Anterior cingulate cortex (tissue), 58 donors: ENCODE data around the gene RPL10.
"Not testable (repeated sequence)": the region's sequence is repeated elsewhere in the genome, so short reads cannot be mapped to it uniquely, and the experiment has no call there.

Experiments used
- DNase-seq, 58 donors: peaks; one replicate each; lab custom pipeline; 2025; lab: John Stamatoyannopoulos, UW

Gene RPL10

DNA sequence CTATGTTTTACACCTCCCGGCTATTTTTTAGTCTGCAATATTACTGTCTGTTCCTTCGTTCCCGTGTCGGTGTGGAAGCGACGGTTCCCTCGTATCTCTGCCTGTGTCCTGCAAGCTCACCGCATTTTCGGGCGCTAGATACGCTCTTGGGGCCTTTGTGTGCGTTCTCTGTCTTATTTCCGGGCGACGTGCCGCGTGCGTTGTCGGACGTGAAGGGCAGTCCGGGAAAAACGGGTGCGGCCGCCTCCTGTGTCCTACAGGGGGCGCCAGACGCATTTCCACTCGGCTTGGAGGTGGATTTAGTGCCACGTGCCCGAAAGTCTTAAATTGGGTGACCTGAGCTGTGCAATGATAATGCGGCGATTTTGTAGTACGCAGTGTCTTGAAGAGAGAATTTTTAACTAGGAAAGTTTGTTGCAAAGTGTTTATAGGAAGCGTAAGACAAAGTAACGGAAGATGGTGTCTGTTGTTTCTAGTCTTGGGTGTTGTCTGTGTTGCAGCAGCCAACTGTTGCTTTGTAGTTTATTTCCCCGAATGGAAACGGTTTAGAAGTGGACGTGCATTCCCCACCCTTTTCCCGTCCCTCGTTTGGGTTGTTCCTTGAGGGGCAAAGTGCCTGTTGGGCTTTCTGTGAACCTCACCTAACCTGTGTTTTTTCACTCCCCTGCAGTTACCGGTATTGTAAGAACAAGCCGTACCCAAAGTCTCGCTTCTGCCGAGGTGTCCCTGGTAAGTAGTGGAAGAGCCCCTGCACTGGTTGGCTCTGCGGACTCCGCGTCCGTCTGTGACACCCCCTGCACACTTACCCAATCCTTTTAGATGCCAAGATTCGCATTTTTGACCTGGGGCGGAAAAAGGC lies 720 bp downstream of the RPL10 start:
- DNase-seq, result peak in 53 of 58 donors; percentile 3 to 82 (median 59)

DNA sequence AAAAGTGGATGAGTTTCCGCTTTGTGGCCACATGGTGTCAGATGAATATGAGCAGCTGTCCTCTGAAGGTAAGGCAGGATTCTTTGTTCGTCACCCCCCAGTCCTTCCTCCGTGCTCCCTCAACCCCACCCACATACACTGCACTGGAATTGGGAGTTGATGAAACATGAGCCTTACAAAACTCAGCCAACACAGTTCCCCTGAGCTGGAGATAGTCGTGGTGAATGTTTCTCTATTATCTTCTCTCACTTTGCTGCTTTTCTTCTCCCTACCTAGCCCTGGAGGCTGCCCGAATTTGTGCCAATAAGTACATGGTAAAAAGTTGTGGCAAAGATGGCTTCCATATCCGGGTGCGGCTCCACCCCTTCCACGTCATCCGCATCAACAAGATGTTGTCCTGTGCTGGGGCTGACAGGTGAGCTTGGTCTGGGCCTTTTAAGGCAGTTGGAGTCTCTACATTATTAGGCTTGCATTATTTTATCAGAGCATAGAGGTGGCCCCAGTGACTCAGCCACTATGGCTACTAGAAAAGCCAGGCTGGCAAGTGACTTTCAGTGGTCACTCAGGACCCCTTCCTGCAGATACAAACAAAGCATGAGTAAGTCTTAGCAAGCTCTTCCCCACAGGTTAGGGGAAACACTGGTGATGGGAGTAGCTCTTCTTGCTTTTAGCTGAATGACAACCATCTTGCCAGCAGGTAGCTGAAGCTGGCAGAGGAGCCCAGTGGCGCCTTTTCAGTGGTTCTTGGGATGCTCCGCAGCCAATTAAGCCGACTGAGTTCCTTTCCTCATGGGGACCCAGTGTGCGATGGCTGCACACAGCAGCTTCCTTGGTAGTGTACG lies 1.6 kb downstream of the RPL10 start:
- DNase-seq, result no peak

DNA sequence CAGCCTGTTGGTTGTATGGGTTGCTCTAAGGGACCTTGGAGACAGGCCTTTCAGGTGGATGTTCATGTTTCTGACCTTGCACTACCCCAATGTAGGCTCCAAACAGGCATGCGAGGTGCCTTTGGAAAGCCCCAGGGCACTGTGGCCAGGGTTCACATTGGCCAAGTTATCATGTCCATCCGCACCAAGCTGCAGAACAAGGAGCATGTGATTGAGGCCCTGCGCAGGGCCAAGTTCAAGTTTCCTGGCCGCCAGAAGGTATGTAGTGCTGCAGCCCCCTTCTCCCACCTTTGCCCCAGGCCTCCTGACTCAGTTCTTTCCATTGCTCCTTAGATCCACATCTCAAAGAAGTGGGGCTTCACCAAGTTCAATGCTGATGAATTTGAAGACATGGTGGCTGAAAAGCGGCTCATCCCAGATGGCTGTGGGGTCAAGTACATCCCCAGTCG lies 2.2 kb downstream of the RPL10 start:
- not testable (repeated sequence) for DNase-seq

DNA sequence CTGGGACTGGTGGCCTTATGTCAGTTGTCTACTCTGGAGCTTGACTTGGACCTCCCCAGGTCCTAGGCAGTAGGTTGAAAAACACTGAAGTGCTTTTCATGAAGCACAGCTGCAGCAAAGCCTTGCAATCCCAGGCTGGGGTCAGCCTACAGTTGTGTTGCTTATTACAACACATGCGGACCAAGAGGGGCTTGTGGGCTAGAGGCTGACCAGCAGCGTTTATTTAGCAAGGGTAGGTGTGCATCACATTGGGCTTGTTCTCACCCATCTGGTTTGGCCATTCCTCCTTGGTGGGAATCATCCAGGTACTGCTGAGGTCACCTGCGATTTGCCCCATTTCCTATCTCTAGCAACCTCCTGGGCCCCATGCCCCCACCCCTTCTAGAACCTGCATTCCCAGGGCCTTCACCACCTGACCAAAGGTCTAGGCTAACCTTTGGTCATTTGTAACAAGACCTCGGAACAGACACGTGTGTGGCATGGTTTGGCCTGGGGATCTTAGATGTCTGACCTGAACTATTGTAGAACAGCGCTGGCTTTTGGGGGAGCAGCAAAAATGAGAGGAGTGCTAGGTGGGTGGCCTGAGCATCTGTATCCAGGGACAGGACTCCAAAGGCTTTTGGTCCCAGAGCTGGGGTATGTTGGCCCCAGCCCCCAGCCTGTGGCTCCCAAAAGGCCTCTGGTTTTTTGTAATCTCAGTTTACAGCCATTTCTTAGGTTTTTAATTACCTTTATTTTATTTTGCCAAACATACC lies 3.0 kb downstream of the RPL10 start:
- DNase-seq, result no peak

DNA sequence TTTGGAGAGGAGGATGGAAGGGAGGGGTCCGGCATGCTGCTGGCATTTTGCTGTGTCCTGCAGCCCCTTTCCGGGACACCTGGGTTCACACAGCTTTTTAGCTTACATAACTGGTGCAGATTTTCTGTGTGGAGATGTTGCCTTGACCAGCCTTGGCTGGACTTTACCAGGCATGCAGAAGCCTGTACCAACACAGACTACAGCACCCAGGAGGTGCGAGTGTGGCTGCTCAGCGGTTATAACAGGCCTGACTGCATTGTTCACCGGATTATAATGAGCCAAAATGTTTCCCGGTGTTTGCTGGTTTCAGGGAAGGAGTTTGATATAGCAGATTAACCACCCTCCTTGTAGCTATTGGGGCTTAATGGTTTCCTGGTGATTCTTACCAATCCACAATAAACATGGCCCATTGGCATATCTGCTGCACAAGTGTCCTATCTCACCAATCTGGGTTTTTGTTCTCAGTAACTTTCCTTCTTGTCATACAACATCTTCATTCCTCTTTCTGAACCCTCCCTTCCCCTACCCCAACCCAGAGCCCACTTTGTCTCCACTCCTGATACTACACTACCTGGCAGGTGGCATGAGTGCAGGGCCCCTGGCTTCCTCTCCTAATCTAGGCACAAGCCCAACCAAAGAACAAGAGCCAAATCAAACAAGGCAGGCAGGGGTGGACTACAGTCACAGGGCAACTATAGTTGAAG lies 3.9 kb downstream of the RPL10 start:
- no peak for DNase-seq

DNA sequence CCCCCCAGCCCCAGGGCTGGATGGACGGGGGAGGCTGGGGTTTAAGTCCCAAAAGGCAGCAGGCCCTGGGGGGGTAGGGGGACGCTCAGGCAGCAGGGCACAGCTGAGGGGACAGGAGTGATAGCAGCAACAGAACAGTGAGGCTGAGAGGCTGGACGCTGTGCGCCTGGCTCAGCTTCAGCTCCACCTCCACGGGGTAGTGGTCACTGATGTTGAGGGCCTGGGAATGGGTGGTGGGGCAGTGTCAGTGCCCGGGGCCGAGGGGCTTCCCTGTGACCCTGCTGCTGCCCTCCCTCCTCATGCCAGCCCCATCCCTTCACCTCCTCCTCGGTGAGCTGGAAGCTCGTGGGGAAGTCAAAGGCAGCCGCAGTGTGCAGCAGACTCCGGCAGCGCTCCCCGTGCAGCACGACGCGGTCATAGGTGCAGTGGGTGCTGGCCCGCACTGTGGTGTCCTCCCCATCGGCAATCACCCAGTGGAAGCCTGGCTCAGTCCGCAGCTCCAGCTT lies 4.5 kb downstream of the RPL10 start:
- no peak for DNase-seq

DNA sequence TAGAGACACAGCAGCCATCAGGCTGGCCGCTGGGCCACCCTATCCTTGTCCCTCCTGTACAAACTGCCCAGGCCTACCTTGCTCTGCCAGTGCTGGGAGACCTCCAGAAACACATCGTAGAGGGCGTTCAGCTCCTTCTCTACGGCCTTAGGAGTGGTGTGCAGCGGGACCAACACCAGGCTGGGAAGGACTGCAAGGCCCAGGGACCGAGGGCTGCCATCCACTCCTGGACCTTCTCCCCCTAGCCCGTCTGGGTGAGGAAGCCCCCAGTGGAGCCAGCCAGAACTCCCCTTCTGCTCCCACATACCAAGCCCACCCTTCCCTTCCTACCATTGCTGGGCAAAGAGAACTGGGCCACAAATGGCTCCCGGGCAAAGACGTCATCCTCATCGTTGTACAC lies 5.0 kb downstream of the RPL10 start:
- DNase-seq, result no peak

DNA sequence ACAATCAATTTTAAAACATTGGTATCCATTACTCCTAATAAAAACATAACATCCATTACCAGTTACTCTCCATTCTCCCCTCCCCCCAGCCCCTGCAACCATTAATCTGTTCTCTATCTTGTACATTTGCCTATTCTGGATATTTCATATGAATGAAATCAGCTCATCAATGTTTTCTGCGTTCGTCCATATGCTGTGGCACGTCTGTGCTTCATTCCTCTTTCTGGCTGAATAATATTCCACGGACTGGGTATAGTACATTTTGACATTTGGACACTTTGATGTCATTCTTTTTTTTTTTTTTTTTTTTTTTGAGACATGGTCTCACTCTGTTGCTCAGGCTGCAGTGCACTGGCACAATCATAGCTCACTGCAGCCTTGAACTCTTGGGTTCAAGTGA lies 5.7 kb downstream of the RPL10 start:
- no peak for DNase-seq

DNA sequence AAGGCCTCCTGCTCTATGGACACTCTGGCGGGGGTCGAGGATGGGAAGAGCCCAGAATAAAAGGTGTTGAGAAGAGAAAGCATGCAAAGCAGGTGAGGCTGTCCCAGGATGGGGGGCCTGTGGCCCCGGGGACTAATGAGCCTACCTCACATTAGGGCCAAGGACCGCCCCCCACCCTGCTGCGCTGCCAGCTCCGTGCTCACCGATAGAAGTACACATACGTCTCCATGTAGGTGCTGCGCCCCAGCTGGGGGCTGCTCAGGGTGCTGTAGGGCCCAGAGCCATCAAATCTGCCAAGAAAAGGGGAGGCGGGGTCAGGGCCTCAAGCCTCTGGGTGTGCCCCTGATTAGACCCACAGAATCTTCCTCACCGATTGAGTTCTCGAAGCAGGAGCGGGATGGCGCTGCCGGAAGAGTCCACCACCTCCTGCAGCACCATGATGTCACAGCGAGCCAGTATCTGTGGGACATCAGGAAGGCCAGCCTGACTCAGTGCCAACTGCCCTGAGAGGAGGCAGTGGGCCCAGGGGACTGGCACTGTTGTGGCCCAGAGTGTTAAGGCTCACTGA lies 6.5 kb downstream of the RPL10 start:
- no peak for DNase-seq

DNA sequence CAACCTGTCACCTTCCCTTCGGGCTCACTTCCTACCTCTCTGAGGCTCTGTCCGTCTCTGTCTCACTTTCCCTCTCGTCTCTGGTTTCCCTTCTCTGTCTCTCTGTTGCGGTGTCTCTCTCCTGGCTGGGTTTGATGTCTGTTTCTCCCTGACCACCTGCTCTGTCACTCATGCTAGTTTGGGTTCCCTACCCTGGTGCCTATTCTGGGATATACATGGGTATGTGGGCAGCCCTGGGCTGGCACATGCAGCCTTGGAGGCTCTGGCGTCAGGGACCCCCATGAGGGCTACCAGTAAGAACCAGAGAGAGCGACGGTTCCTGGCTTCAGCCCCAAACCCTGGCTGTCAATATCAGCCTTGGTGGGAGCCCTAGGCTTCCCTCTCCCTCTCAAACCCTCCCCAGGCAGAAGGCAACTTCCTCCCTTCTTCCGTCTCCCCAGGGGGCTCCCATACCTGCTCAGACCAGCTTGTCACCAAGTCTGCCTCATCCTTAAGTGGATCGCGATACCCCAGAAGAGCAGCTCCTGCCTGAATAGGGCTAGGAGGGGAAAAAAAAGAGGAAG lies 10.6 kb downstream of the RPL10 start:
- no peak for DNase-seq

DNA sequence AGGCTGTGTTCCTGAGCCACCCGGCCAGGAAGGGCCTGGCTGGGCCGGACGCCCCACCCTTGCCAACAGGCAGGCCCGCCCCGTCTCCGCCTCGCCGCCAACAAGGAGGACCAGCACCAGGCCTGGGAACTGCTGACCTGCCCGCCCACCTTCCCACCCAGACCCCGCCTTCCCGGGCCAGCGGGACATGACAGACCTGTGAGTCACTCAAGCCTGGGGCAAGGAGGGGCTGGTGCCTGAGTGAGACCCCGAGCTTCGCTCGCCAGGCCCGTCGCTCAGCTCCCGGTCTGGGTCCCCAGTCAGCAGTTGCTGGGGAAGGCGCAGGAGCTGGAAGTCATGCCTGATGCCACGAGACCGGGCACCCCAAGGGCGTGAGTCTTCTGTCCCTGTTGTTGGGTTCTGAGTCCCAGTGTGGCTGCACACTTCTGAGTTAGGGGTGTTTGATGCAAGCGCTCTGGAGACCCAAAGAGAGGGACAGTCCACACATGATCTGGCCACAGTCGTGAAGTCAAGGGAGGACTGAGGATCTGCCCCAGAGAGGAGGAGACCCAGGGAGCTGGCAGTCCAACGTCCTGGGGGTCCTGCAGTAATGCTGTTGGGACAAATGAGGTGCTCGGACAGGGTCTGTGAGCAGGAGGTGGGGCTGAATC lies 11.2 kb downstream of the RPL10 start, which contains the start of gene DNASE1L1:
TSS of gene DNASE1L1 (minus strand) at position 33 of the 650 bp plus-strand sequence. CDS start 3,686 bp downstream, outside the sequence.
- DNase-seq, result peak in 8 of 58 donors; percentile 3 to 19 (median 6)

DNA sequence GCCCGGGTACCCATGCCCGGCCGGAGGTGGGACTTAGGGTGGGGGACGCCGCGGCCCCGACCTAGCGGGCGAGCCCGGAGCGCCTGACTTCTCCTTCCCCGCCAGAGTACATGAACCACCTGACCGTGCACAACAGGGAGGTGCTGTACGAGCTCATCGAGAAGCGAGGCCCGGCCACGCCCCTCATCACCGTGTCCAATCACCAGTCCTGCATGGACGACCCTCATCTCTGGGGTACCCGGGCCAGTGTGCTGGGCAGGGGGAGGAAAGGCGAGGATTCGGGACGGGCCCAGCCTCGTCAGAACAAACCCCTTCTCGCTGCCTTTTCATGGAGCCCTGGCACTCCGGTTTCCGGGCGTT lies 13.8 kb downstream of the RPL10 start:
- DNase-seq, result peak in 46 of 58 donors; percentile 0 to 66 (median 31)

DNA sequence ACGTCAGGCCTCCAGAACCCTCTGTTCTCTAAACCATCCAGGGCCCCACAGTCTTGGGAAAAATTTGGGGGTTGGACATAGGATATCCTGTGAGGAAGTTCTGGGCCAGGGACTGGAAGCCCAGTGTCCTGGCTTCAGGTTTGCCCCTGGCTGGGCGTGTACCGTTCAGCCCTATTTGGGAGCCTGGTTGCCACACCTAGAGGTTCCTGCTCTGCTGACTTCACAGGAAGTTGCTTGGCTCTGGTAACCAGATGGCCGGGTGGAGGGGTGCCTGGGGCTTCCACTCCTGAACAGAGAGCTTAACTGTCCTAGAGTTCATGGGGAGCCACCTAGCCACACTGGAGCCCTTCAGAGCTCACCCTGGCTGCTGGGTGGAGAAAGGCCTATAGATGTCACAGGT lies 14.3 kb downstream of the RPL10 start:
- DNase-seq, result no peak

DNA sequence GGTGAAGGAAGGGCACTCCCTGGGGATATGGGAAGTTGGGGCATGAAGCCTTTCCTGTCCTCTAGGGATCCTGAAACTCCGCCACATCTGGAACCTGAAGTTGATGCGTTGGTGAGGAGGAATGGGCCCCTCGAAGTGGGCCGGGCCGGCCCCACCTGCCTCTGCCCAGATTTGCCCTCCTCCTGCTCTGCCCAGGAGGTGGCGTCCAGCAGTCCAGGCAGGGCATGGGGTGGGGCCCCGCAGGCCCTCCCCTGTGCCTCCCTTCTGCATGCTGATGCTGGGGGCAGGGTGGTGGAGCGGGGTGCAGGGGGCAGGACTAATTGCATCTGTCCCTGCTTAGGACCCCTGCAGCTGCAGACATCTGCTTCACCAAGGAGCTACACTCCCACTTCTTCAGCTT lies 15.0 kb downstream of the RPL10 start:
- DNase-seq, result no peak

DNA sequence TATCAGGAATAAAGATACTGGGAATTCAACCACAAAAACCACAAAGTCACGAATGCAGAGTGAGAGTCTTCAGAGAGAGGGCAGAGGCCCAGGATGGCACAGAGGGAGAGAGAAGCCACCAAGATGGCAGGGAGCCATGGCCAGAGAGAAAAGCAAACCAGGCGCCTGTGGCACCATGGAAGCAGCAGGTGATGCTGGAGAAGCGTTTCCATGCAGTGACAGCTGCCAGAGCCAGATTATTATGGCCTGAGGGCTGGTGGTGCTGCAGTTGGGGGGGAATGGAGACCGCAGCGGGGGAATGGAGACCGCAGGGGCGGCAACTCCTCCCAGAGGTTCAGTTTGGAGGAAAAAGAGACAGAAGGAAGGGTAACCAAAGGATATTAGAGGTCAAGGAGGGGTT lies 19.0 kb downstream of the RPL10 start:
- no peak for DNase-seq

DNA sequence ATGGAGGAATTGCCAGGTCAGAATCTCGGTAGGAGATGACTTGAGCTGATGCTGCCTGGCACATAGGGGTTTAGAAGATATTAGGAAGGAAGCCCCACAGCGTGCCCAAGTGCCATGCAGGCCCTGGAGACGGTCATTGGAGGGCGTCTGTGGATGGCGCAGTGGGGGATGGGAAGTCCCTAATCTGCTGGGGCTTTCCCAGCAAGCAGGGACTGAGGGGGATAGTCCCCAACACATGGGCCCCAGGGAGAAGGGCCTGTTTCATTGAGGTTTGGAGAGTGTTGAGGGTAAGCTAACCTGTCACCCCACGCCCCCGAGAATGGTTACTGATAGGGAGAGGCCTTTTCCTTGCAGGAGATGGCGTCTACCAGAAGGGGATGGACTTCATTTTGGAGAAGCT lies 21.0 kb downstream of the RPL10 start:
- no peak for DNase-seq

DNA sequence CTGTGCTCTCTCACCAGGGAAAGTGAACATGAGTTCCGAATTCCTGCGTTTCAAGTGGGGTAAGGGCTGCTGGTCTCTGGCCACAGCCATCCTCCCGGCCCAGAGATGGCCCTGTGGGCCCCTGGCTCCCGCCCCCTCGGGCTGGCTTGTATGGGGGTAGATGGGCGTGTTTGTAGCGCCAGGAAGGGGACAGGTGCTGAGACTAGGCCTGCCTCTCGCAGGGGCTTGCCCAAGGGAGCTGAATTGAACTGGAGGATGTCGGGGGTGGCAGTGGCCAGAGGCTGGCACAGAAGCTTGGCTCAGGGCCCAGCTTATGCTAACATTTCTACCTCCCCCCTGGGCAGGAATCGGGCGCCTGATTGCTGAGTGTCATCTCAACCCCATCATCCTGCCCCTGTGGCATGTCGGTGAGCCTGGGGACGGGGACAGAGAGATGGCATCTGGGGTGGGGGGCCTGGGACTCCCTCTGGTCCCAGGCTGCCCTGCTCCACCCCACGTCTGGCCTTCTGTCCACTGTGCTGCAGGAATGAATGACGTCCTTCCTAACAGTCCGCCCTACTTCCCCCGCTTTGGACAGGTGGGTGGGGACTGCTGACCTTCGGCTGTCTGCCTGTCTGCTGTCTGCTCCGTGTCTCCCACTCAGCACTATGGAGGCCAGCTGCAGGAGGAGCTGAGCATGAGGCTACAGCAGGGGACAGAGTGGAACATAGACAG lies 21.7 kb downstream of the RPL10 start:
- DNase-seq, result no peak

DNA sequence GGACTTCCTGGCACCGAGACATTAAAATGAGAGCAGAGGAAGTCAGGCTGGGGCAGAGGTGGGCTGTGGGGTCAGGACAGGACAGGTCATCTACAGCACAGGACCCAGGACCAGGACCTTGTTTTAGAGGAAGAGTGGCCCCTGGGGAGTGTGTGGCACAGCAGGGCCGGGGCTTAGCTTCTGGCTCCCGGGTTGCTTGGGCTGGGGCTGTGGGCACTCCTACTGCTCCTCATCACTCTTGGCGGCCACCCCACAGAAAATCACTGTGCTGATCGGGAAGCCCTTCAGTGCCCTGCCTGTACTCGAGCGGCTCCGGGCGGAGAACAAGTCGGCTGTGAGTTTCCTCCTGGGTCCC lies 22.2 kb downstream of the RPL10 start:
- no peak for DNase-seq
